ENCODE data around the gene TMEM97. TPM values are rescaled to one million over a fixed set of nuclear protein-coding genes. Genes with fewer than 3 reads are reported as not detected.
A peak's percentile ranks its signal among the peaks of the same experiment; 100 is the strongest.

Gene TMEM97
- 10 to 100 TPM in 2 of 4 donors, 1 to 10 TPM in 2; 3.9 to 13.5 (median 9.0) TPM for total RNA-seq
- 1 to 10 TPM; 4.0 to 9.0 (median 6.2) TPM for polyA plus RNA-seq
- long read RNA-seq, donor 1, partial matches to known transcripts, result 1 of 5 reads
- long read RNA-seq, donor 1, other reads (novel, unspliced or antisense), result 0 of 5 reads
- long read RNA-seq, donor 2, transcript TMEM97-201 (3 exons, 2,568 nt), result major isoform, 21 of 29 reads
- long read RNA-seq, donor 2, partial matches to known transcripts, result 4 of 29 reads
- long read RNA-seq, donor 2, other reads (novel, unspliced or antisense), result 4 of 29 reads

DNA sequence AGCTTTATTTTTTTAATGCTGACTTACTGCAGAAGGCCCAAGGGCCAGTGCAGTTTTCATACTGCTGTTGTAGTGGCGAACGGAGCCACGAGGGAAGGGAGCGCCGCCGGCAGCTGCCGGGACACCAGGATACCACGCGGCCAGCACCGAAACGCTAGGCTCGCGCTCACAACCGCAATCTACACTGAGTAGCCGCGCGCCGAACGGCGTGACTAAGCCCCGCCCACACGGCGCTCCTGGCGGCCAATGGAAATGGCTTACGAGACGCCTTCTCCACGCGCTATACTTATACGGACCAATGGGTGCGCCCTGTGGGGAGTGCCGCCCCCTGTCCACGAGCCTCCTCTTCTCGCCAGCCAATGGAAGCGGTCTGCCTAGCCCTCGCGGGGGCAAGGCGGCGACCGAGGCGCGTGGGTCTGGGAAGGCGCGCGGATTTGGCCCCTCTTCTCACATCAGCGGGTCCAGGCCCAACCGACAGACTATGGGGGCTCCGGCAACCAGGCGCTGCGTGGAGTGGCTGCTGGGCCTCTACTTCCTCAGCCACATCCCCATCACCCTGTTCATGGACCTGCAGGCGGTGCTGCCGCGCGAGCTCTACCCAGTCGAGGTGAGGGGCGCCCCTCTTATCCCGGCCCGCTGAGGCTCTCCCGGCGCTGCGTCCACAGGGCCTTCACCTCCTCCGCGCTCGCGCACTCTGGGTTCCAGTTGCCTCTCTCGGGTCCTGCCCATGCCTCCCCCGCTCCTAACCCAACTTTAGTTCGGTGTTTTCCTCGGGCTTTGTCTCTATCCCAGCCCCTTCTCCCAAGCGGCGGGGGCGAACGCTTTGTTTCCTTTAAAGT is at the start of gene TMEM97:
Gene TMEM97 (plus strand): TSS at position 442 of the 839 bp plus-strand sequence. CDS start 40 bp downstream, at position 482.
- peak; percentile 97 to 98 for DNase-seq
- 0 to 1% (median 0%) methylated on average over 64 to 72 of the region's 72 CpGs for WGBS, 3 donors
- intact Hi-C loops (cut with DNase I), result loop anchor here in 1 of 2 donors (2.0 to 5.0 kb wide), 2 partner anchors 16 to 277 kb away; partner anchors contain the start of genes IFT20, NLK and TNFAIP1
- TF ChIP-seq, protein P1, sequence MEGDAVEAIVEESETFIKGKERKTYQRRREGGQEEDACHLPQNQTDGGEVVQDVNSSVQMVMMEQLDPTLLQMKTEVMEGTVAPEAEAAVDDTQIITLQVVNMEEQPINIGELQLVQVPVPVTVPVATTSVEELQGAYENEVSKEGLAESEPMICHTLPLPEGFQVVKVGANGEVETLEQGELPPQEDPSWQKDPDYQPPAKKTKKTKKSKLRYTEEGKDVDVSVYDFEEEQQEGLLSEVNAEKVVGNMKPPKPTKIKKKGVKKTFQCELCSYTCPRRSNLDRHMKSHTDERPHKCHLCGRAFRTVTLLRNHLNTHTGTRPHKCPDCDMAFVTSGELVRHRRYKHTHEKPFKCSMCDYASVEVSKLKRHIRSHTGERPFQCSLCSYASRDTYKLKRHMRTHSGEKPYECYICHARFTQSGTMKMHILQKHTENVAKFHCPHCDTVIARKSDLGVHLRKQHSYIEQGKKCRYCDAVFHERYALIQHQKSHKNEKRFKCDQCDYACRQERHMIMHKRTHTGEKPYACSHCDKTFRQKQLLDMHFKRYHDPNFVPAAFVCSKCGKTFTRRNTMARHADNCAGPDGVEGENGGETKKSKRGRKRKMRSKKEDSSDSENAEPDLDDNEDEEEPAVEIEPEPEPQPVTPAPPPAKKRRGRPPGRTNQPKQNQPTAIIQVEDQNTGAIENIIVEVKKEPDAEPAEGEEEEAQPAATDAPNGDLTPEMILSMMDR (IDR thresholded peaks at IDR 0.05), result no peak
- H3K9me3 ChIP-seq, result no peaks in the 10 kb centered on the region
- H3K27ac ChIP-seq, result peak within 1 kb of the TSS; percentile 59
- peaks cover 14% of the 10 kb centered on the region for H3K4me1 ChIP-seq
- H3K27me3 ChIP-seq (ENCODE audit: insufficient read depth in 3 of 3, low read length in 2 of 3), result no peaks in the 10 kb centered on the region
- H3K36me3 ChIP-seq (ENCODE audit: insufficient read depth in 1 of 2, low read depth in 1 of 2), result no peaks in the 10 kb centered on the region
- H3K4me3 ChIP-seq, result peak within 1 kb of the TSS; percentile 82
- peak; percentile 99 to 100 (median 99) for ATAC-seq

DNA sequence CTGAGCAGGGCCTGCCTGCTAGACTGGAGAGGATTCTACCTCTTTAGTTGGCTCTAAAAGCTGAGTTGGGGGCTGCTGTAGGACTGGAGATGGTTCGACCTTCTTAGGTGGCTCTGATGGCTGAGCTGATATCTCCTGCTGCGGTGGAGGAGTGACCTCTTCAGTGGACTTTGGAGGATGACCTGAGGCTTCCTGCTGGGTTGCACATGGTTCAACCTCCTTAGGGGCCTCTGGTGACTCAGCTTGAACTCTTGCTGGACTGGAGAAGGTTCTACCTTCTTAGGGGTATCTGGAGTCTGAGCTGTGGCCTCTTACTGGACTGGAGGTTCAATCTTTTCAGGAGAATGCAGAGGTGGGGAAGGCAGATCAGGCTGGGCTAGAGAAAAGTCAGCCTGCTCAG is 48.9 kb upstream of the TMEM97 start:
- WGBS, 3 donors, result 70 to 84% (median 78%) methylated on average over 2 of the region's 2 CpGs
- no peak overlapping the region for H3K4me3 ChIP-seq
- no peaks in the 10 kb centered on the region for H3K36me3 ChIP-seq (ENCODE audit: insufficient read depth in 1 of 2, low read depth in 1 of 2)
- peaks cover 0 to 3% (median 3%) of the 10 kb centered on the region in 3 donors for H3K27me3 ChIP-seq (ENCODE audit: insufficient read depth in 3 of 3, low read length in 2 of 3)
- DNase-seq, result no peak
- TF ChIP-seq, protein P1 (IDR thresholded peaks at IDR 0.05), result no peak
- no peak for ATAC-seq
- H3K27ac ChIP-seq, result no peak overlapping the region
- H3K4me1 ChIP-seq, result no peaks in the 10 kb centered on the region
- no peaks in the 10 kb centered on the region for H3K9me3 ChIP-seq
- intact Hi-C loops (cut with DNase I), result no loop called here

DNA sequence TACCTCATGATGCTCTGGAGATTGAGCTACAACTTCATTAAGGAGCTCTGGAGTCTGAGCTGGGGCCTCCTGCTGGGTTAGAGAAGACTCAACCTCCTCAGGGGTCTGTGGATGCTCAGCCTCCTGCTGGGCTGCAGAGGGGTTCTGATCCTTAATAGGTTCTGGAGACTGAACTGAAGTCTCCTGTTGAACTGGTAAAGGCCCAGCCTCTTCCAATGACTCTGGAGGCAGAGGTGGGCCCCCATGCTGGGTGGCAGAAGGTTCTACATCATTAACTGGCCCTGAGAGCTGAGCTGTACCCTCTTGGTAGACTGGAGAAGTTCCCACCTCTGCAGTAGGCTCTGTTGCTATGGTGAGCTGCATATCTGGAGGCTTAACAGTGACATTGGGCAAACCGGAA is 48.1 kb upstream of the TMEM97 start:
- no peaks in the 10 kb centered on the region for H3K9me3 ChIP-seq
- intact Hi-C loops (cut with DNase I), result no loop called here
- H3K4me1 ChIP-seq, result no peaks in the 10 kb centered on the region
- H3K36me3 ChIP-seq (ENCODE audit: insufficient read depth in 1 of 2, low read depth in 1 of 2), result no peaks in the 10 kb centered on the region
- H3K27me3 ChIP-seq (ENCODE audit: insufficient read depth in 3 of 3, low read length in 2 of 3), result peaks cover 0 to 3% (median 3%) of the 10 kb centered on the region in 3 donors
- WGBS, 3 donors, result 57 to 71% (median 70%) methylated on average over 1 of the region's 1 CpG
- DNase-seq (no peak), ATAC-seq (no peak)
- H3K27ac ChIP-seq, result no peak overlapping the region
- TF ChIP-seq, protein P1 (IDR thresholded peaks at IDR 0.05), result no peak
- H3K4me3 ChIP-seq, result no peak overlapping the region

DNA sequence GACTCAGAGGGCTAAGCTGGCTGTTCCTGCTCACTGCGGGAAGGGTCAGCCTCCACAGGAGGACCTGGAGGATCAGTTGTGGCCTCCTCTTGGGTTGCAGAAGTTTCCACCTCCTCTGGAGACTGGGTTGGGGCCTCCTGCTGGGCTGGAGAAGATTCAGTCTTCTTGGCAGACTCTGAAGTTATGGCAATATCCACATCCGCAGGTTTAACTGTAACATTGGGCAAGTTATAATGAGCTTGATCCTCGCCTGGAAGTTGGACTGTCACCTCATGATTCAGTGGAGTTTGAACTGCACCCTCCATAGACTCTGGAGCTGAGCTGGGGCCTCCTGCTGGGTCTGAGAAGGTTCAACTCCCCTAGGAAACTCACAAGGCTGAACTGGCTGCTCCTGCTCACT is 47.6 kb upstream of the TMEM97 start:
- no peak for DNase-seq
- no peak overlapping the region for H3K4me3 ChIP-seq
- intact Hi-C loops (cut with DNase I), result no loop called here
- TF ChIP-seq, protein P1 (IDR thresholded peaks at IDR 0.05), result no peak
- 84 to 88% (median 87%) methylated on average over 3 of the region's 3 CpGs for WGBS, 3 donors
- no peaks in the 10 kb centered on the region for H3K9me3 ChIP-seq
- H3K4me1 ChIP-seq, result no peaks in the 10 kb centered on the region
- no peaks in the 10 kb centered on the region for H3K36me3 ChIP-seq (ENCODE audit: insufficient read depth in 1 of 2, low read depth in 1 of 2)
- no peak for ATAC-seq
- peaks cover 0 to 5% (median 3%) of the 10 kb centered on the region in 3 donors for H3K27me3 ChIP-seq (ENCODE audit: insufficient read depth in 3 of 3, low read length in 2 of 3)
- H3K27ac ChIP-seq, result no peak overlapping the region
